Upper lobe of left lung (tissue), 4 donors: ENCODE measurements around the gene ARHGAP21.

ENCODE experiments used
- CTCF ChIP-seq, 6 experiments: fragments of 450-650 bp in 4 of 6; fragments of 200-600 bp in 2 of 6; sonication (generic) in 2 of 6; IDR thresholded peaks; one replicate each; pipeline ENCODE4 v1.5.1; 2016 to 2019; ENCODE audit warnings: antibody characterized with exemption in 6 of 6
- POLR2A ChIP-seq, 4 donors: fragments of 450-650 bp; IDR thresholded peaks; one replicate each; pipeline ENCODE4 v1.5.1; 2016 to 2017; ENCODE audit warnings: antibody characterized with exemption in 4 of 4, mild to moderate bottlenecking in 2 of 4

GRCh38 chr10:24603333-24603732, 120.4 kb downstream of the ARHGAP21 start:
- TF ChIP-seq CTCF (IDR thresholded peaks at IDR 0.05) (no peak), POLR2A (IDR thresholded peaks at IDR 0.05) (no peak)
